ENCODE results near the gene CACNA1A.

Gene CACNA1A

DNA sequence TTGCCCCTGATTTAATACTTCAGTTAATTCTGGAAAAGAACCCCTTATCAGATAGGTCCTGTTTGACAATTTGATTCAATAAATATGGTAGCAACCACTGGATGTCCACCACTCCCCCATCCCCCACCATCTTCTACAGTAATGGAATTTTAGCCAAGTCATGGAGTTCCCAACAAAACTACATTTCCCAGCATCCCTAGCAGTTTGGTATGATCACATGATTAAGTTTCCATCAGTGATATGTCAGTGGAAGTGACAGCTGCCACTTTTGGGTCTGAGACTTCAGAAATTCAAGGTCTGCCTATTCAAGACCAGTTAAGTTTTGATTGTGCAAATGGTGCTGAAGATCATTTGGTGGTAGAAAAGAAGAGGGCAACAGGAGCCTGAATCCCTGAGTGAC is 85.5 kb downstream of the CACNA1A start:
- TF ChIP-seq, protein P1, sequence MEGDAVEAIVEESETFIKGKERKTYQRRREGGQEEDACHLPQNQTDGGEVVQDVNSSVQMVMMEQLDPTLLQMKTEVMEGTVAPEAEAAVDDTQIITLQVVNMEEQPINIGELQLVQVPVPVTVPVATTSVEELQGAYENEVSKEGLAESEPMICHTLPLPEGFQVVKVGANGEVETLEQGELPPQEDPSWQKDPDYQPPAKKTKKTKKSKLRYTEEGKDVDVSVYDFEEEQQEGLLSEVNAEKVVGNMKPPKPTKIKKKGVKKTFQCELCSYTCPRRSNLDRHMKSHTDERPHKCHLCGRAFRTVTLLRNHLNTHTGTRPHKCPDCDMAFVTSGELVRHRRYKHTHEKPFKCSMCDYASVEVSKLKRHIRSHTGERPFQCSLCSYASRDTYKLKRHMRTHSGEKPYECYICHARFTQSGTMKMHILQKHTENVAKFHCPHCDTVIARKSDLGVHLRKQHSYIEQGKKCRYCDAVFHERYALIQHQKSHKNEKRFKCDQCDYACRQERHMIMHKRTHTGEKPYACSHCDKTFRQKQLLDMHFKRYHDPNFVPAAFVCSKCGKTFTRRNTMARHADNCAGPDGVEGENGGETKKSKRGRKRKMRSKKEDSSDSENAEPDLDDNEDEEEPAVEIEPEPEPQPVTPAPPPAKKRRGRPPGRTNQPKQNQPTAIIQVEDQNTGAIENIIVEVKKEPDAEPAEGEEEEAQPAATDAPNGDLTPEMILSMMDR (IDR thresholded peaks at IDR 0.05; ENCODE audit: low read length) = no peak
- TF ChIP-seq EZH2 (IDR thresholded peaks at IDR 0.05; ENCODE audit: borderline replicate concordance, low read length) = no peak
- H4K20me1 ChIP-seq (ENCODE audit: insufficient read depth, low read length) = no peaks in the 10 kb centered on the region
- no peaks in the 10 kb centered on the region for H3K36me3 ChIP-seq (ENCODE audit: insufficient read depth, low read length)
- H3K27me3 ChIP-seq (ENCODE audit: insufficient read depth, low read length) = no peaks in the 10 kb centered on the region
- H3K9me2 ChIP-seq (ENCODE audit: low read depth, low read length) = no peaks in the 10 kb centered on the region
- H3K4me3 ChIP-seq (ENCODE audit: low read depth, low read length, poor library complexity, severe bottlenecking) = no peak overlapping the region
- no peaks in the 10 kb centered on the region for H3K79me2 ChIP-seq (ENCODE audit: insufficient read depth, low read length)
- H3K27ac ChIP-seq (ENCODE audit: low read depth, low read length, poor library complexity, severe bottlenecking) = no peak overlapping the region
- no peaks in the 10 kb centered on the region for H3K4me1 ChIP-seq (ENCODE audit: insufficient read depth, low read length, severe bottlenecking)
- H3K4me2 ChIP-seq (ENCODE audit: low read length) = no peak overlapping the region
- no peak overlapping the region for H3K9ac ChIP-seq (ENCODE audit: low read length)
- H2AFZ ChIP-seq (ENCODE audit: low read length) = no peak overlapping the region
- H3F3A ChIP-seq (ENCODE audit: insufficient read depth, low read length) = no peaks in the 10 kb centered on the region
- H3K9me3 ChIP-seq (ENCODE audit: low read length) = no peaks in the 10 kb centered on the region

DNA sequence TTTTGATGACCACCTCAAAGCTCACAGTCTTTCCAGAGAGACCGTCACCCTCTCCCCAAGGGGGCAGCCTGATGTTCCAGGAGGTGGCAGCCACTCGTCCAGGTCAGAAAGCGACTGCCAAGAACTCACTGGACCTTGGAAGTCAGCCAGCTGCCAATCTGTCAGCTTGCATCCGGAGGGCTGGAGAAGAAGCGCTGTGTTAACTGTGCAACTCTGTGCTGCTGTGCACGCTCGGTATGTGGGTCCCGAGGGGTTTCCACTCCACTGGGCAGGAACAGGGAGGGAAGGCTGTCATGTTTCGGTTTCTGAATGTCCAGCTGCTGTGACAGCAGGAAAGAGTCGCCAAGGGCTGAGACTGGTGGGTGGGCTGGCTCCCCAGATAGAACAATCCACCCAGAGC is 89.2 kb downstream of the CACNA1A start:
- no peak for TF ChIP-seq EZH2 (IDR thresholded peaks at IDR 0.05; ENCODE audit: borderline replicate concordance, low read length)
- TF ChIP-seq, protein P1 (IDR thresholded peaks at IDR 0.05; ENCODE audit: low read length) = no peak
- H3K9me2 ChIP-seq (ENCODE audit: low read depth, low read length) = no peaks in the 10 kb centered on the region
- H3K4me1 ChIP-seq (ENCODE audit: insufficient read depth, low read length, severe bottlenecking) = no peaks in the 10 kb centered on the region
- no peaks in the 10 kb centered on the region for H3K36me3 ChIP-seq (ENCODE audit: insufficient read depth, low read length)
- H3K27me3 ChIP-seq (ENCODE audit: insufficient read depth, low read length) = no peaks in the 10 kb centered on the region
- H3K27ac ChIP-seq (ENCODE audit: low read depth, low read length, poor library complexity, severe bottlenecking) = no peak overlapping the region
- no peak overlapping the region for H2AFZ ChIP-seq (ENCODE audit: low read length)
- no peaks in the 10 kb centered on the region for H3K79me2 ChIP-seq (ENCODE audit: insufficient read depth, low read length)
- no peaks in the 10 kb centered on the region for H3F3A ChIP-seq (ENCODE audit: insufficient read depth, low read length)
- H3K9ac ChIP-seq (ENCODE audit: low read length) = no peak overlapping the region
- H3K4me3 ChIP-seq (ENCODE audit: low read depth, low read length, poor library complexity, severe bottlenecking) = no peak overlapping the region
- no peak overlapping the region for H3K4me2 ChIP-seq (ENCODE audit: low read length)
- H3K9me3 ChIP-seq (ENCODE audit: low read length) = no peaks in the 10 kb centered on the region
- H4K20me1 ChIP-seq (ENCODE audit: insufficient read depth, low read length) = no peaks in the 10 kb centered on the region

DNA sequence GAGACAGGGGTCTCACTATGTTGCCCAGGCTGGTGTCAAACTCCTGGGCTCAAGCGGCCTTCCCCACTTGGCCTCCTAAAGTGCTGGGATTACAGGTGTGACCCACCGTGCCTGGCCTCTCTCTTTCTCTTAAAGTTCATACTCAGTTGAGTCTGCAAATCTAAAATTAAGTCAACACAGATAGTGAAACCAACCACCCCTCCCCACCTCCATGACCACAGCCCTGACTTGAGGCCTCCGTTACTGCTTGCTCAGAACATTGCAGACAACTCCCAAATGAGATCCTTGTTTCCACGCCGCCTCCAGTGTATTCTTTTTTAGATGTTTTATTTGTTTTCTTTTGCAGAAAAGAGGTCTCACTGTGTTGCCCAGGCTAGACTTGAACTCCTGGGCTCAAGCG is 94.4 kb downstream of the CACNA1A start:
- Histone ChIP-seq H3K79me2 (ENCODE audit: insufficient read depth, low read length) (no peaks in the 10 kb centered on the region), H3K27ac (ENCODE audit: low read depth, low read length, poor library complexity, severe bottlenecking) (no peak overlapping the region), H3K9ac (ENCODE audit: low read length) (no peak overlapping the region), H4K20me1 (ENCODE audit: insufficient read depth, low read length) (no peaks in the 10 kb centered on the region), H3K4me2 (ENCODE audit: low read length) (no peak overlapping the region), H2AFZ (ENCODE audit: low read length) (no peak overlapping the region), H3K9me3 (ENCODE audit: low read length) (no peaks in the 10 kb centered on the region), H3K4me3 (ENCODE audit: low read depth, low read length, poor library complexity, severe bottlenecking) (no peak overlapping the region), H3K27me3 (ENCODE audit: insufficient read depth, low read length) (0 out of 2 replicates have a peak, but pooled peaks cover 4% of the 10 kb centered on the region), H3F3A (ENCODE audit: insufficient read depth, low read length) (no peaks in the 10 kb centered on the region), H3K4me1 (ENCODE audit: insufficient read depth, low read length, severe bottlenecking) (no peaks in the 10 kb centered on the region), H3K9me2 (ENCODE audit: low read depth, low read length) (no peaks in the 10 kb centered on the region), H3K36me3 (ENCODE audit: insufficient read depth, low read length) (no peaks in the 10 kb centered on the region)
- TF ChIP-seq EZH2 (IDR thresholded peaks at IDR 0.05; ENCODE audit: borderline replicate concordance, low read length) = no peak
- TF ChIP-seq, protein P1 (IDR thresholded peaks at IDR 0.05; ENCODE audit: low read length) = no peak
